Stimulated activated CD8-positive, alpha-beta memory T cell treated with anti-CD3 and anti-CD28 coated beads, Interleukin-15, amount 100 ng/mL, for 24 hours (primary cell): ENCODE data around the gene DIAPH2.
"Not testable (repeated sequence)": the region's sequence is repeated elsewhere in the genome, so short reads cannot be mapped to it uniquely, and the experiment has no call there.

Experiments used
- DNase-seq: peaks from one replicate; pipeline ENCODE4 v3.0.0-alpha.2; 2020; ENCODE audit warnings: low read depth

DIAPH2 gene

DNA sequence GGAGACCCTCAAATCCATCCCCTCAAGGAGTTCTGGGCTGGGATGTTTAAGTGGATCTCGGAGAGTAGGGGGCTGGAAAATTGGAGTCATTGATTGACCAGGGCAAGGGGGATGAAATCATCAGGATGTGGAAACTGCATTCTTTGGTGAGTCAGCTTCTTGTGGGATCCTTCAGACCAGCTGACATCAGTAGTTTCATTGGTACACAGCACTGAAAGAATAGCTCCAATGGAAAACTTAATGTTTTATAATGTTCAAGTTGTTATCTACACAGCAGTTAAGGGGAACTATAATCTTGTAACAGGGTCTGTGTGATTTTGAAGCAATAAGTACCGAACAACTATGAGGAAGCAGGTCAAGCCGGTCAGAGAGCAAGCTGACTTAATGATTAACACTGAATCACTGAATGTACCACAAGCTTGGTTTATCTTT, 705.1 kb downstream of the DIAPH2 start:
- no peak for DNase-seq

DNA sequence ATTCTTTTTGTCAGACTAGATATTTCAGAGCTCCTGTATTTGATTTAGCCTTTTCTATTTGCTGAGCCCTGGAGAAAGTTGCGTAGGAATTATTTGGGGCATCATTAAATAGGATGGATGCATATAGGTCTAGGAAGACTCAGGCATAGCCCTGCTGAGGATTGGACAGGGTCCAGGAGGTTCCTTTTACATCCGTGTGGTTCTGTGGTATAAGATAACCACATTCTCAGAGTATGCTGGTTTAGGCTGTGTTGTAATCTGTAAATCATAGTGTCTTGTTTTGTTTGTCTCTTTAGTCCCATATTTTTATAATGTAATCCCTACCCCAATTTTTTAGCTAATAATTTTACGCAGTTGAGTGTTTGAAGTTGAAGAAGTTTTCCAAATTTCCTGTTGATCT, 712.7 kb downstream of the DIAPH2 start:
- no peak for DNase-seq

DNA sequence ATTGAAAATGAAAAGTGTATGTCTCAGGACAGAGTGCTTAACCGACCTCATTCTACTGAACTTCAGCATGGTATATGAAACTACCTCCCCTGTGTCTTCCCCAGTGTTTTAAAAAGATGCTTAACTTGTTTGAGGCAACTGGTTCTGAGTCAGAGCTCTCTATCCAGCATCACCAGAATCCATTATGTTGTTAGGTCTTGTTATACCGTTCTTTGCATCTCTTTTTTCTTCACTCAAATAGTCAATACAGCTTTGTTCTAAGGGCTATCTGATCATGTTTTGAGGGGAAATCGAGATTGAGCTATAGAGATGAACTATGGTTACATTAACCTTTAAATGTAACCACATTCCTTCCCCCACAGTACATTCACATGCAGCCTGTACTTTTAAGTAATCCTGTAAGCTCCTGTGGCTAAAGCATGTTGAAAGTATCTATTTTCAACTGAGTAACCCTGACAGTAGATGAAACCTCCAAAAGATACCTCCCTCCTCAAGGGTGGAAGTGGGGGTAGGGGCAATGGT, 713.4 kb downstream of the DIAPH2 start:
- DNase-seq = no peak

DNA sequence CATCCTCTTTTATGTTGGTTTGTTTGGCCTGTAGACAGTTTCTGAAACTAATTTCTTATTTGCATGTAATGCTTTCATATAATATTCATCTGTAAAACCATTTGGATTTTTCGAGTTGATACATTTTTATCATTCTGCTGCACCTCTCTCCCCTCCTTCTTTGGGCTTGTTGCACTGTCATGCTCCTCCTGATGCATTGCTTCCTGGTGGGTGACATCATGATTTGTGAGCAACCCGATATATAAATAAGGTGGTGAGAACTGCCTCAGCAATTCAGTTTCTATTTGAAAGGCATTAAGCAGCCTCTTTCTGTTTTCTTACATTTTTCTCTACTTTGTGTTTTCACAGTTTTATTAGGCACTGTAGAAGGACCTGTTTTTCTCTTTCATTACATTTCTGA, 714.8 kb downstream of the DIAPH2 start:
- no peak for DNase-seq

DNA sequence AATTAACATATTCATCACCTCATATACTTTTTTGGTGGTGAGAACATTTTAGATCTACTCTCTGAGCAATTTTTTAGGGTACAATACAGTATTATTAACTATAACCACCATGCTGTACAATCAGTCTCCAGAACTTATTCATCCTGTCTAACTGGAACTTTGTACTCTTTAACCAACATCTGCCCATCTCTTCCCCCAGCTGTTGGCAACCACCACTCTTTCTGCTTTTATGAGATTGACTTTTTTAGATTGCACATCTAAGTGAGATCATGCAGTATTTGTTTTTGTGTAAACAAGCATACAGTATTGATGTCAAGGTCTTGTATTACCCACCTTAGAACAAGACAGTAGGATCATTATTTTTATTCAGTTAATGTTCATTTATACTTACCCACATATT, 715.9 kb downstream of the DIAPH2 start:
- no peak for DNase-seq

DNA sequence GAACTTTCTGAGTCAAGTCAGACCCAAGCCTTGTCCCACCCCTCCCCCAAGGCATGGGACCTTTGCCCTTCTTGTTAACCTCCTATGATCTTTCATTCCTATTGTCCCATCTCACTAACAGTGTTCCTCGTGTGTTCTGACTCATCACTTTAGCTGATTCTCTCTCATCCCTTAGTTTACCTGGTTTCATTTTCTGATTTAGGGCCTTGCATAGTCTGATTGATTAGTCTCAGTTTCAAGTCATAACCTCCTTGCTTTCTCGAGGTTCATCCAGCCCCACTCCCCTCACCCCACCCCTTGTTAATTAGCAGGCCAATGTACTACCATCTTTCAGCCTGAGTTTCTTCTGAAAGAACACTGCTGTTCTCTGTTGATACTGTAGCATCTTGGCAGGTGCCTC, 716.5 kb downstream of the DIAPH2 start:
- DNase-seq = no peak

DNA sequence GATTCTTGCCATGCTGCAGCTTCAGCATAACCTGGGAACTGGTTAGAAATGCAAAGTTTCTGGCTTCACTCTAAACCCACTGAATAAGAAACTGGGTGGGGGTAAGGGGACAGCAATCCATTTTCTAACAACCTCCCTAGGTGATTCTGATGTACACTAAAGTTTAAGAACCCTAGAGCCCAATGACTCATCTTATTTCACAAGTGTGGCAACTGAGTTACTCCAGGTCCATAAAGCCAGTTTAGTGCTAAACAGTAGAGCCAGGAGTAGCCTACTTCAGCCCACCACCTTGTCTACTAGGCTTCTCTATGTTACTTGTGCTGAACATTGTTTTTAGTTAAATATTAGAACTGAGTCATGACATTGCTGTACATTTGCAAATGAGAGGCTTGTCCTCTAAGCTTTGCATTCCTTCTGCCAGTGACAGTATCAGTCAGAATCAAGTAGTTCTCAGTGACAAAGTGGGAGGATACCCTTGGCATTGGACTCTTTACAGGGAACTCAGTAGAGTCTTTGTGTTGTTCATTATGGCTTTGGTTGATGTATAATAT, 717.0 kb downstream of the DIAPH2 start:
- no peak for DNase-seq

DNA sequence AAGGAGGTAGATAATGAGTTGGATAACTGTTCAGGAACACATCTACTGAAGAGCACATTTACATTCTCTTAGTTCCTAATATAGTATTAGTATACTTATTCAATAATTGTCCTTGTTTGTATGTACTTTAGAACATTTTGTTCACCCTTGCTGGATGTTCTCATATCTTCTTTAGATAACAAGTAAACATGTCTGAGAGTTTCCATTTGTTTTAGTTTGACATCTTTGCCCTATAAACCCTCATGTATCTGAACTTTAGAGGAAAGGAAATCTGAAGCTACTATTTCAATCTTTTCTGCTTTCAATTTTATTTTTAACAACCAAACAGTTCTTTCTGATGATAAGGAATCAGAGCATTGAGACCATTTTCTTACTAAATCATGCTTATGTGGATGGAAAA, 717.7 kb downstream of the DIAPH2 start:
- no peak for DNase-seq

DNA sequence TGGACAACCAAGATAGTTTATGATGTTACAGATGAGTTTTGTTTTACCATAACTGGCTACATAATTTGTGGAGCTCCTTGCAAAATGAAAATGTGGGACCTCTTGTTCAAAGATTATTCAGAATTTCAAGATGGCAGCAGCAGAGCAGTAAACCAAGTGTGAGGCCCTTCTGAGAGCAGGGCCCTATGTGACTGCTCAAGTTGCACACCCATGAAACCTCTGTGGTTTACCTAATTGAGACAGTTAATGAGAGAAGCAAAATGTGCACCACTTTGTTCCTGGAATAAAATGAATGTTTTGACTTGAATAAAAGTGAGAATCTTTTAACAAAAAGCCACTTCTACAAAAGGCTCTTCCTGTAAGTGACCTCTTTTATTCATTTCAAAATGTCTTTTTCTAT, 718.3 kb downstream of the DIAPH2 start:
- DNase-seq = no peak

DNA sequence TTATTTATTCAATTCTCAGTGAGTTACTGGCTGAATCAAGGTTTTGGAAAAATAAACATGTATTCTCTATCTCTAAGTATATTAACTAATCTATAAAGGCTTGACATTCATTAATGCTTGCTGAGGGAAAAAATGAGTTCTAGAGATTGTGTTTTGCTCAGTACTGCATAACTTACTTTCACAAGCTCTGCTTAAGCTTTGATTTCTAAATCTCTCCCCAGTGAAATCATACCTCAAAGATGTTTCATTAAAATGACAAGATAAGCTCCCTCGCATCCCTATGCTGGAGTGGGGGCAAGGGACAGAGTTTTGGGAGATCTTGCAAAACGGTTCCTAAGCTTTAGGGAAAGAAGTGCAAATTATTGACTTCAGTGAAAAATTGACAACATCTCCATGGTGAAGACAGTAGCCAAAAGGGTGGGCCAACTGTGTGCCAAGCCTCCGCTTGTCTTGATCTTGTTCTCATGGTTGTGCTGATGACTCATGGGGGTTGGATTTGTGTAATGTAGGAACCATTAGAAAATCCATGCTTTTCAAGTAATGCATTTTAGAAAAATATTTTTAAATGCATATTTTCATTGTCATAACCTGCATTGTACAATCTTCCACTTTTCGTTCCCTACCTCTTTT, 720.5 kb downstream of the DIAPH2 start:
- no peak for DNase-seq

DNA sequence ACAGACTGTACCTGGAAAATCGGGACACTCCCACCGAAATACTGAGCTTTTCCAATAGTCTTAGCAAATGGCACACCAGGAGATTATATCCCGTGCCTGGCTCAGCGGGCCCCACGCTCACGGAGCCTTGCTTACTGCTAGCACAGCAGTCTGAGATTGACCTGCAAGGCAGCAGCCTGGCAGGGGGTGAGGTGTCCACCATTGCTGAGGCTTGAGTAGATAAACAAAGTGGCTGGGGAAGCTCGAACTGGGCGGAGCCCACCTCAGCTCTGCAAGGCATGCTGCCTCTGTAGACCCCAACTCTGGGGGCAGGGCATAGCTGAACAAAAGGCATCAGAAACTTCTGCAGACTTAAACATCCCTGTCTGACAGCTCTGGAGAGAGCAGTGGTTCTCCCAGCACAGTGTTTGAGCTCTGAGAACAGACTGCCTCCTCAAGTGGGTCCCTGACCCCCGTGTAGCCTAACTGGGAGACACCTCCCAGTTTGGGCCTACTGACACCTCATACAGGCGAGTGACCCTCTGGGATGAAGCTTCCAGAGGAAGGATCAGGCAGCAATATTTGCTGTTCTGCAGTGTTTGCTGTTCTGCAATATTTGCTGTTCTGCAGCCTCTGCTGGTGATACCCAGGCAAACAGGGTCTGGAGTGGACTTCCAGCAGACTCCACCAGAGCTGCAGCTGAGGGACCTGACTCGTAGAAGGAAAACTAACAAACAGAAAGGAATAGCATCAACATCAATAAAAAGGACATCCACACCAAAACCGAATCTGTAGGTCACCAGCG, 725.2 kb downstream of the DIAPH2 start:
- DNase-seq = not testable (repeated sequence)

DNA sequence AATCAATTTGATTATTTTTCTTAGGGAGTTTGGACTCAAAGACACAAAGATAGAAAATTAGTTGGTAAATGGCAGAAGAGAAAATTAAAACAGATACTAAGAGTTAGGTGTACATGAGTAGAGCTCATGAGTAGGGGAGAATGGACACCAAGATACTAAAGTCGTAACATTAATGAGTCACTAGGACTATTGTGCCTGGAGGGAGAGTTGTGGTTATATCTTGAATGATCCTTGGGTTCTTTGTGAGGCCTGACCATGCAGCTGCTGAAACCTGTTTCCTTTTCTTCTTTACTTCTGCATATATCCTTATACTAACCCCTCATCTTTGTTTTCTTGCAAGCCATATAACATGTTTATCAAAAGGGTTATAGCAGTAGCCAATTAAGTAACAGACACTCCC, 731.8 kb downstream of the DIAPH2 start:
- DNase-seq = no peak

DNA sequence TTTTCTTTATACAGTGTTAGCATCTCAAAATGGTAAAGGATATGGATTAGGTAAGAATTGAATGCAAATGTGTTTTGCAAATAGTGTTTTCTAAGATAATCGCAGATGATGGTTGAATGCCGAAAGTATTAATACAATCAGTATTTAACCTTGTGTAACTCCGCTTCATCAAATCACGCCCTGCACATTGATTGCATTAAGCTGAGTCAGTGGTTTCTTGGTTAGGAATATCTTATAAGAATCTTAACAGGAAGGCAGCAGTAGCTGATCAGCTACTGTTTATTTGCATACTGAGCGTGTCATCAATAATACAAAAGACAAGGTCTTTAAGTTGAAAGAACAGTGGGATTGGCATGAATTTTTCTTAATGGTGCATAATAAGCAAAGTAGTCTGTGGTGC, 744.5 kb downstream of the DIAPH2 start:
- DNase-seq = no peak

DNA sequence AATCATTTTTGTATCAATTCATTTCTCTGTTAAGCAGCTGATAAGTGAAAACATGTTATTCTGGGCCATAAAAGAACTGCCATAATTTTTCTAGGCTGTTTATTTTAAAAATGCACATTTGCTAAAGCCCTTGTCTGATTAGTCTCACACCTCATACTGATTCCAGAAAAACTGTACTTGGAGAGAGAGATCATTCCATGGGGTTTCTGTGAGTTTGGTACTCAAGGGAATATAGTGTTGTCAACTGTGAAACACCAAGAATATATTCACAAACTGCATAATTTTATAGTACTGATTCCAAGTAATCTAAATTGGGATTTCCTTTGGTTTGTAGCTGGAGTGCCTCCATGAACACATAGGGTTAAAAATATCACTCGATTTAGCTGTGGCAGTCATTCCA, 746.6 kb downstream of the DIAPH2 start:
- DNase-seq = no peak

DNA sequence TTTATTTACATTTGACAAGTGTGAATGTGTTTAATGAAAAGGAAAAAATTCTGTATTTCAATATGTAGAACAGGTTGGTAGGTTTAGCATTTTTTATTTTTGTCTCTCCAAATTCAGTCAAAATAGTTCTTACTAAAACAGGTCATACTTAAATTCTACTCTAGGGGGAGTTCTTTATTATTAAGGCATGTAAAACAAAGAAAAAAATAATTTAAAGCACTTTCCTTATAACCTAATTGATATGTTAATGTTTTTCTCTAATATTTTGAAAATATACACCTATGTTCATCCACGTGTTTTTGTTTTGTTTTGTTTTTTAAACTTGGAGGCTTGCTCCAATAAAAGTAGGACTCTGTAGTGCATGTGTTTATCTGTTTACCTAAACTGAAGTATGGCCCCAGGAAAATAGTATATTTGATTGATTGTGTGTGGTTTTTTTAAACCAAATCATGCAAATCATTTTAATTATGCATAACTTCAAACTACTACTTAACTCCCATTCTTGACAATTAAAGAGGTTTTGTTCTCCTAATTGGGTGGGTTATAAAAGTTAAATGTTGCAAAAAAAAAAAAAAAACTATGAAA, 761.7 kb downstream of the DIAPH2 start:
- DNase-seq = no peak

DNA sequence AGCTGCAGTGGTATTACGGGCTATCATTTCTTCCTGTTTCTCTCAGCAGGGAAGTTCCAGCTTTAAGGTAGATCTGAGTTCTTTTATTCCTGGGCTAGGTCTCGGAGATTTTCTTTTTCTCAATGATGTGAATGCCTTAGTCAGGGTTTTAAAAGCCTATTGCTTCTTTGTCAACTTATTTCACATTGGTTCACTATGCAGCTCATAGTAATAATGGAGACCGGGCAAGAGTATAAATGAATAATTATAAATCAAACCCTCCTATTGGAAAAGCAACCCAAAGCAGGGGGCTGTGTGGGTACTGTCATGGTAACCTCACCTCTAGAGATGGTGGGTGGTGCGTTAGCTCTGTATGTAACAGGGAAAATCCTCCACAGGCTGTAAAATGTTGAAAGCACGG, 762.7 kb downstream of the DIAPH2 start:
- no peak for DNase-seq

DNA sequence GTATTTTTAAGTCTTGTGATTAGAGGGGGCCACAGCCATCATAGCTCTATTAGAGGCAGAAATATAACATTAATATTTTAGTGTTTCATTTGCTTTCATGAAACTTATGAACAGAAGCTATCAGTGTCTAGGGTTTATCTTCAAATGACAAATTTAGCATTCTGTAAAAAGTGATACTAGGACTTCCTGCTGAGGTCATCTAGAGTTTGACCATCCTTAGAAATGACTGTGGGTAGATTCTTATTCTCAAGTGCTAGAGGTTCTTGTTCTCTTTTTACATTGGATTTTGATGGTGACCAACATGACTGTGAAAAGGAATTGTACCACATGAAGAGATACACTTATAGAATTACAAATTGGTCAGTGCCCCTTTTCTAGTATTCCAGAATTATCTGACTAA, 767.6 kb downstream of the DIAPH2 start:
- no peak for DNase-seq

DNA sequence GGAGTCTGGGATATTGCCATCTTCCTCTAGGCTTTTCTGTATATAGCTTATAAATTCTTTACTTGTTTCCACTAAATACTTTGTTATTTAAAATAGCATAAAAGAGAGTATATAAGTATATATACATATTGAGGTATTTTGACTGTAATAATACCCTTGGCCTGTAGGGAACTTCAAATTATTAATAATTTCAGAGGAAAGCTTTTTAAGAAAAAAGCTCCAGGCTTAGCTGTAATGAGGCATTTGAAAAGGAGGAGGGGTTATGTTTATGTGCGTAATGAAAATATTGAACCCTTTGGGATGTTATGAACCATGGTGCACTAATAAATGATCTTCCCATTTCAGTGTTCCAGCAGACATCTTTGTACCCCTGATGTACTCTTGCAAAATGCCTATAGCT, 777.1 kb downstream of the DIAPH2 start:
- DNase-seq = no peak

DNA sequence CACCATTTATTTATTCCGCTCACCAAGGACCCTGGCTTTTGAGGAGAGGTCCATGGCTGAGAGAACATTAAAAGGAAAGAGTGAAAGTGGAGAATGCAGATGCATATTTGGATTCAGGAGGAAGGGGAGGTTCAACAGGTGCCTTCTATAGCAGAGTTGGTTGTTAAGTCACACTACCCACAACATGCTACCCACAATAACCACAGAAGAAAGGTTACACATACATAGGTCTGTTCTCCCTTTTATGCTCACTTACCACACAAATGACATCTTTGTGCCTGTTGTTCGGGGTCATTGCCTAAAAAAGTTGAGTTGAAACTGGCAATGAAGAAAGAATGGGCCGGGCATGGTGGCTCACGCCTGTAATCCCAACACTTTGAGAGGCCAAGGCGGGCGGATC, 786.4 kb downstream of the DIAPH2 start:
- no peak for DNase-seq

DNA sequence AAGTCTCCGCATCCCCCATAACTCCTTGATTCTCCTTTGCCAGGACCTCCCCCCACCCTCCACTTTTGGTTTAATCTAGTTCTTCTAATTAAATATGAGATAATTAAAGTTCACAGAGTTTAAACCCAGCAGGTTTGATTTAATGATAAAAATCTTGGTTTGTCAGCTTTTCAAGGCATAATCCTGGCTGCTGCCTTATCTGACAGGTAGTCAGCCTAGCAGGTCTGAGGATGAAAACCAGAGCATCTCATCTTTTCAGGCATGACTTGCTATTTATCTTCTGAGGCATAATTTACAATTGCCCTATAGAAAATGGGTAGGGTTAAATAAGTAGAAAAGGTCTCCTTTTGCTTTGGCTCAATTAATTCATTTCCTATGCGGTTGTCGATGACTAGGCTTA, 790.3 kb downstream of the DIAPH2 start:
- no peak for DNase-seq

DNA sequence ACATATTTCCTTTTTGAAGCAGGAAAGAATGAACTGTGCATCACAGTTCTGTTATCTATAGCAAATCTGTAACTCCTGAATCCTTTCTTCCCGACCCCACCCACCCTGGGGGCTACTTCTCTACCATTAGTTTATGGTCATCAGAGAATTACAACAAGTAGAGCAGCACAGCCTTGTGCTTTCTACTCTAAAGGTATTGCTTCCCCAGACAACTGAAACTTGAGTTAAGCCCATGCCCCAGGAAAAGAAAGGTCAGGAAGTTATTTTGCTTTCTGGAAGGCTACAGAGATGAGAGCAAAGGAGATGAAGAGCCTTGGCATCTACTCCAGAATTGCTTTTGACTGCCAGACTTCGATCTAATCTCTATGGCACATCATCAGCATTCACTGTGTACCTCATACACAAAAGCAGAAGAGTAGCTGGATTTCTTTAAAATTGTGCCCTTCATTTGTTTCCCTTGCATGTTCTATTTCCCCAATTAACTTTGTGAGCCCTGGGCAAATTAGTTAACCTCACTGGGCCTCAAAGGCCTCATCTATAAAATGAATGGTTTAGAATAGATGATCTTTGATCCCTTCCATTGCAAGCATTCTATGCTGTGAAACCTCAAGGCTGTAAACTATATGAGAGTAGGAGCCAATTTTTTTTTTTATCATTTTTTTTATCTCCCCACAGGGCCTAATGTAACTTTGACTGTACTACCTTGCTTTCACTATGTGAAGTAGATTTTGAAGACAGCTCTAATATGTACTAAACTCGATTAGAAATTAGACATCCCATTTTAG, 794.7 kb downstream of the DIAPH2 start:
- DNase-seq = no peak

DNA sequence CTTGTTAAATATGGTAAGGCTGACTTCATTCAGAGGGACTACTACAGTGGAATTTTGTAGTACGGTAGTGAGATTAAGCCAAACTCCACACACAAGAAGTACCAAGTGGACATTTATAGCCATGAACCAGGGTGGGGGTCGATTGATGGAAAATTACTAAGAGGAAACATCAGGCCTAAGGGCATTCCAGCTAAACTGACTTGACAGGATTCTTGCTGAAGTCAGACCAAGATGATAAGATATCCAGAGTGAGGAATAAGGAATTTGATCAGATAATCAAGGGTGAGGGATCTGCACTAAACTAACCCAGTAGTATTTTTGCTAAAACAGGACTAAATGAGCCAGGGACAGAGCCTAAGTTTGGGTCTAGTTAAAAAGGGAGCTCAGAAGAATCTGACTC, 796.6 kb downstream of the DIAPH2 start:
- no peak for DNase-seq
